Liver (tissue), 3 donors: Measurements from ENCODE around the gene CCL18.

ENCODE experiments used
- CTCF ChIP-seq: fragments of 150-350 bp; IDR thresholded peaks from 2 replicates; pipeline ENCODE4 v1.5.1; 2017; ENCODE audit warnings: improper control_type of control experiment, low read depth, low read length; ENCODE audit not compliant: missing input control
- GABPA ChIP-seq, 2 donors: IDR thresholded peaks in 1 of 2; conservative IDR thresholded peaks in 1 of 2; 2 replicates each; pipeline ENCODE4 v1.6.1; 2016; ENCODE audit warnings: antibody characterized with exemption in 2 of 2, mild to moderate bottlenecking in 1 of 2, moderate library complexity in 1 of 2
- MAX ChIP-seq: IDR thresholded peaks from 2 replicates; pipeline ENCODE4 v1.6.1; 2016; ENCODE audit warnings: antibody characterized with exemption
- REST ChIP-seq: IDR thresholded peaks from 2 replicates; pipeline ENCODE4 v1.6.1; 2016; ENCODE audit warnings: antibody characterized with exemption, mild to moderate bottlenecking
- TAF1 ChIP-seq: conservative IDR thresholded peaks from 2 replicates; pipeline ENCODE4 v1.6.1; 2016; ENCODE audit warnings: antibody characterized with exemption, mild to moderate bottlenecking
- ZBTB33 ChIP-seq: IDR thresholded peaks from 2 replicates; pipeline ENCODE4 v1.6.1; 2016; ENCODE audit warnings: antibody characterized with exemption
- donor health status: healthy.
- donor health status: healthy.

GRCh38 chr17:36048066-36048465 is 16.0 kb upstream of the CCL18 start:
- no peak for TF ChIP-seq CTCF
- no peak for TF ChIP-seq REST
- no peak for TF ChIP-seq ZBTB33
- no peak for TF ChIP-seq GABPA (IDR thresholded peaks at IDR 0.05 in 1 of 2, conservative IDR thresholded peaks at IDR 0.05 in 1 of 2)
- no peak for TF ChIP-seq MAX
- no peak for TF ChIP-seq TAF1
